Measurements from ENCODE around the gene SYT12. TPM values are rescaled to one million over a fixed set of nuclear protein-coding genes. Genes with fewer than 3 reads are reported as not detected.

The SYT12 gene
- total RNA-seq, 4 donors from 2014 or later, result 0.04 TPM; not detected in 3

DNA sequence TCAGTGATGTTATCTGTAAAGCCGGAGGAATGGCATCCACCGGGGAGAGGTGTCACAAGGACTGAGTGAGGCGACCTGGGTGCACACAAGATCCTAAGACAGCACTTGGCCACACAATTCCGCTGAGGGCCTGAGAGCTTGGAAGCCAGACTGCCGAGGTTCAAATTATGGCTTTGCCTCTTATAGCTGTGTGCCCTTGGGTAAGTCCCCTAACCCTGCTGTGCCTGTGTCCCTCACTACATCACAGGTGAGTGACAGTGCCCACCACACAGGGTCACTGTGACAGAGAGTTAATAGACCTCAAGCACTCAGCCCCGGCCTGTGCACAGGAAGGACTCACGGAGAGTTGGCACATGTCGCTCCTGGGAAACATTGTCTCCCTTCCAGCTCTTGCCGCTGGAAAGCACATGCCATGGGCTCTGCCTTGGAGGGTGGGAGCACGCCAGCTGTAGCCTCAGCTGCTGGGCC lies 34.3 kb downstream of the SYT12 start:
- peak overlapping the region in 3 of 4 donors; percentile 73 to 79 (median 78) for H3K27ac ChIP-seq
- no peaks in the 10 kb centered on the region for H3K27me3 ChIP-seq
- peaks cover 0 to 39% (median 9%) of the 10 kb centered on the region in 3 donors for H3K4me1 ChIP-seq
- H3K9me3 ChIP-seq, result no peaks in the 10 kb centered on the region
- H3K36me3 ChIP-seq, result no peaks in the 10 kb centered on the region
- H3K4me3 ChIP-seq, result peak overlapping the region; percentile 53 to 79
- 20% methylated on average over 1 of the region's 10 CpGs; no CpG with 5 or more reads in 1 of the 2 donors for WGBS, 2 donors (ENCODE audit: low coverage in 1 of 2)
- ATAC-seq, result peak; percentile 6
- TF ChIP-seq POLR2AphosphoS5 (IDR thresholded peaks at IDR 0.05) (no peak), EP300 (IDR thresholded peaks at IDR 0.05) (no peak), POLR2A (IDR thresholded peaks at IDR 0.05) (no peak)
- TF ChIP-seq, protein P1, sequence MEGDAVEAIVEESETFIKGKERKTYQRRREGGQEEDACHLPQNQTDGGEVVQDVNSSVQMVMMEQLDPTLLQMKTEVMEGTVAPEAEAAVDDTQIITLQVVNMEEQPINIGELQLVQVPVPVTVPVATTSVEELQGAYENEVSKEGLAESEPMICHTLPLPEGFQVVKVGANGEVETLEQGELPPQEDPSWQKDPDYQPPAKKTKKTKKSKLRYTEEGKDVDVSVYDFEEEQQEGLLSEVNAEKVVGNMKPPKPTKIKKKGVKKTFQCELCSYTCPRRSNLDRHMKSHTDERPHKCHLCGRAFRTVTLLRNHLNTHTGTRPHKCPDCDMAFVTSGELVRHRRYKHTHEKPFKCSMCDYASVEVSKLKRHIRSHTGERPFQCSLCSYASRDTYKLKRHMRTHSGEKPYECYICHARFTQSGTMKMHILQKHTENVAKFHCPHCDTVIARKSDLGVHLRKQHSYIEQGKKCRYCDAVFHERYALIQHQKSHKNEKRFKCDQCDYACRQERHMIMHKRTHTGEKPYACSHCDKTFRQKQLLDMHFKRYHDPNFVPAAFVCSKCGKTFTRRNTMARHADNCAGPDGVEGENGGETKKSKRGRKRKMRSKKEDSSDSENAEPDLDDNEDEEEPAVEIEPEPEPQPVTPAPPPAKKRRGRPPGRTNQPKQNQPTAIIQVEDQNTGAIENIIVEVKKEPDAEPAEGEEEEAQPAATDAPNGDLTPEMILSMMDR (IDR thresholded peaks at IDR 0.05), result no peak

DNA sequence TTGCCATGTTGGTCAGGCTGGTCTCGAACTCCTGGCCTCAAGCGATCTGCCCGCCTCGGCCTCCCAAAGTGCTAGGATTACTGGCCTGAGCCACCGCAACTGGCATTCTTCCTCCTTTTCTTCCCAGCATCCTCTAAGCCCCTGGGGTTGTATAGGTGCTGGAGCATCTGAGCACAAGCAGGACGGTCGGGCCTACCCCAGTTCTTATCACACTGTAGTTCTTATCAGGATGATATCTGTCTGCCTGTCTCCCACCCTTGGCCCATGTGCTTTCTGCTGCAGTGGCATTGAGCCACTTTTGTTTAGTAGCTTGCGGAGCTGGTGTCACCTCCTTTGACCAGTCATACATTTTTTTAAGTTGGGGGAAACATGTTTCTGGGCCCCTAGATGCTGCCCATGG lies 35.6 kb downstream of the SYT12 start:
- TF ChIP-seq EP300 (IDR thresholded peaks at IDR 0.05), result no peak
- TF ChIP-seq POLR2AphosphoS5 (IDR thresholded peaks at IDR 0.05), result no peak
- TF ChIP-seq POLR2A (IDR thresholded peaks at IDR 0.05), result no peak
- TF ChIP-seq, protein P1 (IDR thresholded peaks at IDR 0.05), result no peak
- Histone ChIP-seq H3K36me3 (no peaks in the 10 kb centered on the region), H3K4me3 (no peak overlapping the region), H3K9me3 (no peaks in the 10 kb centered on the region), H3K4me1 (peaks cover 0 to 39% (median 9%) of the 10 kb centered on the region in 3 donors), H3K27me3 (no peaks in the 10 kb centered on the region), H3K27ac (no peak overlapping the region)
- WGBS, 2 donors (ENCODE audit: low coverage in 1 of 2), result 60 to 90% methylated on average over 1 to 8 of the region's 8 CpGs
- ATAC-seq, result no peak

DNA sequence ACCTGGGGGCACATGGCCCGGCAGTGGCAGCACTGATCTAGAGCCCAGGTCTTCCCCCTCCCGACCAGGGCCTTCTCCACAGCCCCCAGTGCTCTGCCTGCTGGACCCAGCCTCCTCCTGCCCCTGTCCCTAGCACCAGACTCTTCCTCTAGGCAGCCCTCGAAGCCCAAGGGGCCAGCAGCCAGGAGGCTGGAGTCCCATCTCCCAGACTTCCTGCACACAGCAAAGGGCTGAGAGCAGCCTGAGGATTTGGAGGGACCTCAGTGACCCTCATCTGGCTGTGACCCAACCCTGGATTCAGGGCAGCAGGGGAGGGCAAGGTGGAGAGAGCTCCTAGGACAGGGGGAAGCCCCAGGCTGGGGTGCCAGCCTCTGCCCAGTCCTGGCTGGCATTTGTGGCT lies 36.7 kb downstream of the SYT12 start:
- Histone ChIP-seq H3K9me3 (no peaks in the 10 kb centered on the region), H3K27ac (no peak overlapping the region), H3K4me1 (peaks cover 0 to 35% (median 9%) of the 10 kb centered on the region in 3 donors), H3K36me3 (no peaks in the 10 kb centered on the region), H3K27me3 (no peaks in the 10 kb centered on the region), H3K4me3 (no peak overlapping the region)
- no peak for ATAC-seq
- WGBS, 2 donors (ENCODE audit: low coverage in 1 of 2), result 86 to 100% methylated on average over 2 of the region's 3 CpGs
- TF ChIP-seq, protein P1 (IDR thresholded peaks at IDR 0.05), result no peak
- TF ChIP-seq POLR2A (IDR thresholded peaks at IDR 0.05), result no peak
- no peak for TF ChIP-seq EP300 (IDR thresholded peaks at IDR 0.05)
- TF ChIP-seq POLR2AphosphoS5 (IDR thresholded peaks at IDR 0.05), result no peak

DNA sequence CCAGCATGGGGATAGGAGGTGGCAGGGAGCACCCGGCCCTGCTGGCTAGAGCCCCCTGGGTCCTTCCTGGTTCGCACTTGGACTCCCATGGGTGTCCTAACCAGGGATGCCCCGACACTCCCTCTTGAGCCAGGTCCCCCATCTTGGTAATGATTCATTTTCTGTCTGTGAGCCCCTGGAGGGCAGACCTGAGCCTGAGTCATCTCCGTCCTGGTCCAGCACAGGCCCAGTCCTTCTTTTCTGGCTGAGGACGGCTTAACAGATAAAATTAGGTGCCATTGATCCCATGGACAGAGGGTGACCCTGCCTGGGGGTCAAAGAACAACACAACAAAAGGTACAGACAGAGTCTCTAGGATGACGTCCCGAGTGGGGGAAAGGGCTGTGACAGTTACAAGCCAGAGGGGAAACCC lies 37.2 kb downstream of the SYT12 start:
- TF ChIP-seq POLR2A (IDR thresholded peaks at IDR 0.05) (no peak), POLR2AphosphoS5 (IDR thresholded peaks at IDR 0.05) (no peak), EP300 (IDR thresholded peaks at IDR 0.05) (no peak)
- TF ChIP-seq, protein P1 (IDR thresholded peaks at IDR 0.05), result no peak

More for the DNA sequence above, 37.2 kb downstream of the SYT12 start:
- no CpG with 5 or more reads among the region's 7 CpGs for WGBS, 2 donors (ENCODE audit: low coverage in 1 of 2)
- H3K9me3 ChIP-seq, result no peaks in the 10 kb centered on the region
- H3K4me1 ChIP-seq, result peaks cover 0 to 34% (median 9%) of the 10 kb centered on the region in 3 donors
- no peak for ATAC-seq
- H3K4me3 ChIP-seq, result no peak overlapping the region
- no peaks in the 10 kb centered on the region for H3K27me3 ChIP-seq
- no peak overlapping the region for H3K27ac ChIP-seq
- H3K36me3 ChIP-seq, result no peaks in the 10 kb centered on the region

Data from gastroesophageal sphincter (tissue), 4 donors.